ENCODE data around the gene NUP88. TPM values are rescaled to one million over a fixed set of nuclear protein-coding genes. Genes with fewer than 3 reads are reported as not detected.

Gene NUP88
- total RNA-seq, 6 donors from 2014 or later, result 40.4 to 91.4 (median 49.8) TPM

- H3K36me3 ChIP-seq, result peaks cover 26 to 94% (median 74%) of the 10 kb centered on the region in 4 donors
- no peak for ATAC-seq (ENCODE audit: low FRiP score in 2 of 2)
- 95 to 96% methylated on average over 7 of the region's 7 CpGs for WGBS, 2 donors
- H3K27me3 ChIP-seq, result no peaks in the 10 kb centered on the region
- no peak overlapping the region for H3K4me3 ChIP-seq
- no peak for DNase-seq
- no peak for TF ChIP-seq POLR2AphosphoS5 (IDR thresholded peaks at IDR 0.05)
- TF ChIP-seq EP300 (IDR thresholded peaks at IDR 0.05), result no peak
- TF ChIP-seq CTCF (IDR thresholded peaks at IDR 0.05), result no peak
- TF ChIP-seq POLR2A (IDR thresholded peaks at IDR 0.05), result no peak
- H3K9me3 ChIP-seq, result no peaks in the 10 kb centered on the region
- H3K27ac ChIP-seq, result no peak overlapping the region
- H3K4me1 ChIP-seq, result peaks cover 0 to 3% (median 0%) of the 10 kb centered on the region in 4 donors
Observed at GRCh38 chr17:5410594-5411272, 8.7 kb downstream of the NUP88 start.

- H3K27ac ChIP-seq, result no peak overlapping the region
- peaks cover 42 to 95% (median 82%) of the 10 kb centered on the region in 4 donors for H3K36me3 ChIP-seq
- no peak overlapping the region for H3K4me3 ChIP-seq
- no peaks in the 10 kb centered on the region for H3K4me1 ChIP-seq
- H3K27me3 ChIP-seq, result no peaks in the 10 kb centered on the region
- TF ChIP-seq POLR2AphosphoS5 (IDR thresholded peaks at IDR 0.05), result no peak
- DNase-seq (no peak), ATAC-seq (ENCODE audit: low FRiP score in 2 of 2) (no peak)
- no peaks in the 10 kb centered on the region for H3K9me3 ChIP-seq
- WGBS, 2 donors, result 83 to 88% methylated on average over 5 of the region's 5 CpGs
Observed at GRCh38 chr17:5408186-5408585, 11.3 kb downstream of the NUP88 start.

GRCh38 chr17:5405400-5405799 is 14.1 kb downstream of the NUP88 start:
- no peak for DNase-seq

GRCh38 chr17:5399767-5400166 is 19.7 kb downstream of the NUP88 start:
- no peak overlapping the region for H3K4me3 ChIP-seq
- WGBS, 2 donors, result 82 to 88% methylated on average over 6 of the region's 6 CpGs
- no peak for ATAC-seq (ENCODE audit: low FRiP score in 2 of 2)
- no peak overlapping the region for H3K27ac ChIP-seq
- no peaks in the 10 kb centered on the region for H3K27me3 ChIP-seq
- DNase-seq, result no peak
- no peaks in the 10 kb centered on the region for H3K9me3 ChIP-seq
- TF ChIP-seq POLR2AphosphoS5 (IDR thresholded peaks at IDR 0.05) (no peak), EP300 (IDR thresholded peaks at IDR 0.05) (no peak), CTCF (IDR thresholded peaks at IDR 0.05) (no peak), POLR2A (IDR thresholded peaks at IDR 0.05) (no peak)
- H3K36me3 ChIP-seq, result peaks cover 27 to 98% (median 58%) of the 10 kb centered on the region in 4 donors
- no peaks in the 10 kb centered on the region for H3K4me1 ChIP-seq

More at GRCh38 chr17:5405400-5405799, 14.1 kb downstream of the NUP88 start:
- TF ChIP-seq CTCF (IDR thresholded peaks at IDR 0.05) (no peak), POLR2A (IDR thresholded peaks at IDR 0.05) (no peak), EP300 (IDR thresholded peaks at IDR 0.05) (no peak), POLR2AphosphoS5 (IDR thresholded peaks at IDR 0.05) (no peak)
- no peaks in the 10 kb centered on the region for H3K9me3 ChIP-seq
- H3K4me3 ChIP-seq, result no peak overlapping the region
- peaks cover 42 to 98% (median 76%) of the 10 kb centered on the region in 4 donors for H3K36me3 ChIP-seq
- WGBS, 2 donors, result 90 to 97% methylated on average over 4 of the region's 4 CpGs
- no peaks in the 10 kb centered on the region for H3K27me3 ChIP-seq
- no peak for ATAC-seq (ENCODE audit: low FRiP score in 2 of 2)
- H3K4me1 ChIP-seq, result no peaks in the 10 kb centered on the region
- H3K27ac ChIP-seq, result no peak overlapping the region

GRCh38 chr17:5396612-5397011 is 22.9 kb downstream of the NUP88 start:
- no peaks in the 10 kb centered on the region for H3K4me1 ChIP-seq
- H3K4me3 ChIP-seq, result no peak overlapping the region
- DNase-seq, result no peak
- H3K9me3 ChIP-seq, result no peaks in the 10 kb centered on the region
- H3K36me3 ChIP-seq, result peaks cover 25 to 97% (median 55%) of the 10 kb centered on the region in 4 donors
- WGBS, 2 donors, result 86 to 88% methylated on average over 2 of the region's 2 CpGs
- TF ChIP-seq POLR2A (IDR thresholded peaks at IDR 0.05), result no peak
- no peak for TF ChIP-seq CTCF (IDR thresholded peaks at IDR 0.05)
- TF ChIP-seq EP300 (IDR thresholded peaks at IDR 0.05), result no peak
- no peak for TF ChIP-seq POLR2AphosphoS5 (IDR thresholded peaks at IDR 0.05)
- H3K27me3 ChIP-seq, result no peaks in the 10 kb centered on the region
- no peak overlapping the region for H3K27ac ChIP-seq
- ATAC-seq (ENCODE audit: low FRiP score in 2 of 2), result no peak

All from upper lobe of left lung (tissue), 6 donors.